Urinary bladder (tissue), 4 donors: ENCODE results near the gene ARHGAP26. TPM values are rescaled to one million over a fixed set of nuclear protein-coding genes. Genes with fewer than 3 reads are reported as not detected.
"Not testable (repeated sequence)": the region's sequence is repeated elsewhere in the genome, so short reads cannot be mapped to it uniquely, and the experiment has no call there.

ENCODE experiments used
- DNase-seq: peaks from one replicate; pipeline ENCODE4 v3.0.0-alpha.2; 2015; ENCODE audit errors: extremely low spot score
- H3K27ac ChIP-seq: one replicate; pipeline ENCODE4 v1.5.1; 2013; ENCODE audit warnings: low read depth, mild to moderate bottlenecking, moderate library complexity
- H3K36me3 ChIP-seq: one replicate; pipeline ENCODE4 v1.6.1; 2013; ENCODE audit warnings: mild to moderate bottlenecking, moderate library complexity; ENCODE audit not compliant: insufficient read depth
- H3K4me1 ChIP-seq: one replicate; pipeline ENCODE4 v1.6.1; 2013; ENCODE audit warnings: mild to moderate bottlenecking, moderate library complexity; ENCODE audit not compliant: insufficient read depth
- H3K4me3 ChIP-seq: one replicate; pipeline ENCODE4 v1.5.1; 2013; ENCODE audit warnings: low read depth, low read length
- WGBS: extraction: QIAGEN DNeasy Blood & Tissue Kit; methylation state at CpG from one replicate; pipeline ENCODE4 v1.1.7; 2013; 5-methylcytosine and 5-hydroxymethylcytosine counted together
- polyA plus RNA-seq: library from polyadenylated mRNA; stranded (reverse); fragments of 200-250 nt; gene quantifications from one replicate; pipeline ENCODE4 v1.2.3, GENCODE V29; 2013
- total RNA-seq: library from RNA; depleted of rRNA; stranded (reverse); fragments of >200 nt; gene quantifications from one replicate; pipeline ENCODE4 v1.2.3, GENCODE V29; 2014
- donor health status: healthy with polysubstance abuse.
- donor health status: healthy.

The ARHGAP26 gene
- total and polyA plus RNA-seq, 2 donors: 5.7 to 54.2 TPM

DNA sequence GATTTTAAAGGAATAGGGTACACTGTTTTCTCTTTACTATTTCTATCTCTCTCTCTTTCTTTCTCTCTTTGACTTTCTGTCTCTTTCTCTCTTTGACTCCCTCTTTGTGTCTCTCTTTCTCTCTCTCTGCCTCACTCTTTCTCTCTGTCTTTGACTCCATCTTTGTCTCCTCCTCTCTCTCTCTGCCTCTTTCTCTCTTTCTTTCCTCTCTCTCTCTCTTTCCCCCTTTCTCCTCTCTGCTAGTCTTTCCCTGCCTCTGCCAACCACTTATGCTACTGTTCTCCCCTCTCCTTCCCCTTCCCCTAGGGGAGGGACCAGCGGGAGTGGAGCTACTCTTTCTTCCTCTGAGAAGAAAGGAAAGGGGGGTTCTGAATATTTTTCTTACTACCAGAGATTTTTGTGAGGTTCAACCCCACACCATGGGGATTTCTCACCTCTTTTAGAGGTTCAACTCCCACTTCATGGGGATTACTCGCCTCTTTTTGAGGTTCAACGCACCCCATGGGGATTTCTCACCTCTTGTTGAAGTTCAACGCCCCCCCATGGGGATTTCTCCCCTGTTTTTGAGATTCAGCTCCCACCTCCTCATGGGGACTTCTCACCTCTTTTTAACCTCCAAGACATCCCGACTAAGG is 323.4 kb downstream of the ARHGAP26 start:
- 84% methylated on average over 5 of the region's 5 CpGs for WGBS
- Histone ChIP-seq H3K4me3 (no peak overlapping the region), H3K27ac (no peak overlapping the region), H3K36me3 (no peaks in the 10 kb centered on the region), H3K4me1 (no peaks in the 10 kb centered on the region)
- DNase-seq: no peak

DNA sequence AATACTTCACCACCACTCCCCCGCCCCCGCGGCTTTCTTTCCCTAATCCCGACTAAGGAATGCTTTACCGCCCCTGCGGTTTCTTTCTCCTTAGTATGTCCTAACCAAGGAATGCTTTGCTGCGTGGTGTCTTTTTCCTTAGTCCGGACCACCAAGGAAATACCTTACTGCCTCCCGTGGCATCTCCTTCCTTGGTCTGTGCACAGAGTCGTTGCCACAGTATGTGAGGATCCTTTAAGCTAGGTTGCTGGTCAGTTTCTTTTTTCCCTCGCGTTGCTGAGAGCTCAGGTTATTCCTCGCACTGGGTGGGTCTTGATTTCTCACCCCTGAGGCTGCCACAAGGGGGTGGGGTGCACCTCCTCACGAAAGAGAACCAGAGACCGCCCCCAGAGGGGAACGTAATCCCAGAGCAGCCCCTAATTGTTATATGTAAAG is 323.9 kb downstream of the ARHGAP26 start:
- 68% methylated on average over 16 of the region's 16 CpGs for whole genome bisulfite sequencing
- Histone ChIP-seq H3K4me3 (no peak overlapping the region), H3K36me3 (no peaks in the 10 kb centered on the region), H3K27ac (no peak overlapping the region), H3K4me1 (no peaks in the 10 kb centered on the region)
- no peak for DNase-seq

DNA sequence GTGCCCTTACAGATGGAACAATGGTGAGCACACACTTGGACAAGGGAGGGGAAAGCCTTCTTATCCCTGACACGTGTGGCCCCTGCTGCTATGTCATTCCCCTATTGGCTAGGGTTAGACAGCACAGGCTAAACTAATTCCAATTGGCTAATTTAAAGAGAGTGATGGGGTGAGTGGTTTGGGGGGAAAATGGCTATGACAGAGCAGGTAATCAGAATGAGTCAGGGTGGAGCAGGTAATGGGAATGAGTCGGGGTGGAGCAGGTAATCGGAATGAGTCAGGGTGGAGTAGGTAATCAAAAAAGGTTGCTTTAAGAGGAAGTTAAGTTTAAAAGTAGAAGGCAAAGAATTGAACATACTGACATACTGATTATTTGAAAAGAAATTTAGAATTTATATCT is 324.4 kb downstream of the ARHGAP26 start:
- 69% methylated on average over 3 of the region's 3 CpGs for WGBS
- not testable (repeated sequence) for H3K27ac ChIP-seq, H3K4me3 ChIP-seq, H3K36me3 ChIP-seq, DNase-seq, H3K4me1 ChIP-seq

DNA sequence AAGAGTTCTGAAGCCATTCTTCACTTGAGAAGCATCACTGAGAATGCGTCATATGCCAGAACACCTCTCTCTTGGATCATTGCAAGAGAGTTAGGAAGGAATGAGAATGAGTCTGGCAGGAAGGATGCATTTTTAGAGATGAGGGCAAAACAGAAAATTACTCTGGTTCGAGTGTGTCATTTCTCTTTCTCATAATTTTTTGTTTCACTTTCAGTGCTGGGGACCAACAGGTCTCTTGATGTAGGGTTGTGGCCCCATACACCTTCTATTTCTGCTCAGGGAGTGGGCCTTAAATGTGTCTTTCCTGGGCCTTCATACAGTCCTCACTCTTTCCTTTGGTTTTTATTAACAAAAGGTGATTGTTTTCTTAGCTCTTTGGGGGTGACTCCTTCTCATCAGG is 330.9 kb downstream of the ARHGAP26 start:
- Histone ChIP-seq H3K4me3 (no peak overlapping the region), H3K27ac (no peak overlapping the region), H3K4me1 (no peaks in the 10 kb centered on the region), H3K36me3 (no peaks in the 10 kb centered on the region)
- 83% methylated on average over 2 of the region's 2 CpGs for WGBS
- no peak for DNase-seq

DNA sequence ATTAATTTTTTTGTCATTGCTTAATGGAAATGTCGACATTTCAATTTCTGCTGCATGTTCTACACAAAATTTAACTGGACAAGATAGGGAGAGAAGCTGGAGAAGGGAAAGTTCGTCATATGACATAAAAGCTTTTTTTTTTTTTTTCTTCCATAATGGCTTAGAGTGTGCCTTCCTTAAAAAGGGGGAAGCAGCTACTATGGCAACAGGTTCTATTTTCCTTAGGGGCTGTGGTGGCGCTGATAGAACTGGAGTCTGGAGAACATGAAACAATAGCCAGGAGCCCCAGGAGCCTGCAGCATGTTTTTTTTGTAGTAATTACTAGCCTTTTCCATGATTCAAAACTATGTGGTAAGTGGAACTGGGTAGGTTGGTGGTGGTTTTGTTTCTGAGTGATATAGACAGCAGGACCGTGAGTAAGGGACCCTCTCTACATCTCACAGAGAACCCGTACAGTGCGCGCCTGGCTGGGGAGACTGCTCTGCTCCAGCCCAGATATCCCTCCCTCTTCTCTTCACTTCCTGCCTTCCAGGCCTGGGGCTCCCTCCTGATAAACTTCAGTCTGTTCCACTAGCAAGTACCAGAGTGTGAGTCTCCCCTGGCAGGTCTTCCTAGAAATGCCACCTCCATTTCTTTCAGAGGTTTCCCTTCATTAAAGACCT is 331.7 kb downstream of the ARHGAP26 start:
- Histone ChIP-seq H3K4me3 (no peak overlapping the region), H3K27ac (no peak overlapping the region), H3K4me1 (no peaks in the 10 kb centered on the region), H3K36me3 (no peaks in the 10 kb centered on the region)
- no peak for DNase-seq
- WGBS: 92% methylated on average over 7 of the region's 7 CpGs

DNA sequence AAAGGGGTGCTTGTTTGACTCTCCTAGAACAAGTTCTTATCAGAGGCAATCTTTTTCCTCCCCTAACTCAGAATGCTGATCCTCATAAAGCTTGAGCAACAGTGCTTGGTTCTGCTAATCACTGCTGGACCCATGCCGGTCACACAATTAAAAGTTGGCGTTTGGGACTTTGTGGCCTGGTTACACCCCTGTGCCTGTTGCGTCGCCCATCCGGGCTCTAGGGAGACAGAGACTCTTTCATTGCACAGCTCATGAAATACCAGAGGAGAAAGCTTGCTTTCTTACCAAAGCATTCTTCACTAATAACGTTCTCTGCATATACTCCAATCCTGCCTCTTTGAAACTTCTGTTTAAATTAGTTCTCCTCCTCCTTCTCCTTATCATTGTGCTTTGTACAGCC is 332.2 kb downstream of the ARHGAP26 start:
- no peak overlapping the region for H3K4me3 ChIP-seq
- H3K36me3 ChIP-seq: no peaks in the 10 kb centered on the region
- no peak for DNase-seq
- 81% methylated on average over 6 of the region's 6 CpGs for WGBS
- no peaks in the 10 kb centered on the region for H3K4me1 ChIP-seq
- no peak overlapping the region for H3K27ac ChIP-seq

DNA sequence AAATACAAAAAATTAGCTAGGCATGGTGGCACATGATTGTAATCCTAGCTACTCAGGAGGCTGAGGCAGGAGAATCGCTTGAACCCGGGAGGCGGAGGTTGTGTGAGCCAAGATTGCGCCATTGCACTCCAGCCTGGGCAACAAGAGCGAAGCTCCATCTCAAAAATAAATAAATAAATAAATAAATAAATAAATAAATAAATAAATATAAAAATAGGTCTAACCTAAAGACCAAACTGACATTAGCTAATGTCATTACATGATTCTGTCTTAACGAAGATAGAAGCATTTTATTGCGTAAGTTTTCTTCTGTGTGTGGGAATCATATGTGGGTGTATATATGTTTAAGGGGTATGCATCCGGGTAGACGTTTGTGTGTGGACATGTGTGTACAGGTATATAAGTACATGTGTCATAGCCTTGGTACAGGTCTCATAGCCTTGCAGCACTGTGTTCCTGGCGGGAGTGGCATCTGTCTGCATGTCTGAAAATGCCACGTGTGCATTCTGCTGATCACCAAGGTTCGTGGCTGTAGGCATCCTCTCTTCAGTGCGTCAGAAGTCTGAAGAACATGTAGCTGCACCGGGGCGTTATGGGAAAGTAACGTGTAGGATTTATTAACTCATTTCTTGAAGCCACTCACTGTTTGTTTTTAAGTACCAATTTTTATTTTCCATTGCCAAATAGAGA is 335.2 kb downstream of the ARHGAP26 start:
- Histone ChIP-seq H3K36me3 (no peaks in the 10 kb centered on the region), H3K4me3 (no peak overlapping the region), H3K4me1 (peaks cover 2% of the 10 kb centered on the region), H3K27ac (no peak overlapping the region)
- DNase-seq: no peak
- WGBS: 89% methylated on average over 16 of the region's 16 CpGs

DNA sequence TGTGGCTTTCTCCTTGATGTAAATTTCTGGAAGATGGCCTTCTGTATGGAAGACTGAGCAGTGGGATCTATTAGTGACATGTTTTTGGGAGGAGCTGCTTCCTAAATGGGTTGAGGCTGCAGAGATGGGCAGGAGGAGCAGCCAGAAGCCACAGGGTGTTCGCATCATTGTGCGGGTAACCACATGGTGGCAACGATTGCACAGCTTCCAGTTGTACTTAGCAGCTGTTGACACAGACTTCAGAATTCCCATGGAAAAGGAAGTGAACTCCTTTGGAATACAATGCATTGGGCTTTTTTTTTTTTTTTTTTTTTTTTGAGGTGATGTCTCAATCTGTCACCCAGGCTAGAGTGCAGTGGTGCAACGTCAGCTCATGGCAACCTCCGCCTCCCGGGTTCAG is 336.0 kb downstream of the ARHGAP26 start:
- Histone ChIP-seq H3K4me3 (no peak overlapping the region), H3K4me1 (peaks cover 2% of the 10 kb centered on the region), H3K27ac (no peak overlapping the region), H3K36me3 (no peaks in the 10 kb centered on the region)
- no peak for DNase-seq
- 83% methylated on average over 6 of the region's 6 CpGs for whole genome bisulfite sequencing

DNA sequence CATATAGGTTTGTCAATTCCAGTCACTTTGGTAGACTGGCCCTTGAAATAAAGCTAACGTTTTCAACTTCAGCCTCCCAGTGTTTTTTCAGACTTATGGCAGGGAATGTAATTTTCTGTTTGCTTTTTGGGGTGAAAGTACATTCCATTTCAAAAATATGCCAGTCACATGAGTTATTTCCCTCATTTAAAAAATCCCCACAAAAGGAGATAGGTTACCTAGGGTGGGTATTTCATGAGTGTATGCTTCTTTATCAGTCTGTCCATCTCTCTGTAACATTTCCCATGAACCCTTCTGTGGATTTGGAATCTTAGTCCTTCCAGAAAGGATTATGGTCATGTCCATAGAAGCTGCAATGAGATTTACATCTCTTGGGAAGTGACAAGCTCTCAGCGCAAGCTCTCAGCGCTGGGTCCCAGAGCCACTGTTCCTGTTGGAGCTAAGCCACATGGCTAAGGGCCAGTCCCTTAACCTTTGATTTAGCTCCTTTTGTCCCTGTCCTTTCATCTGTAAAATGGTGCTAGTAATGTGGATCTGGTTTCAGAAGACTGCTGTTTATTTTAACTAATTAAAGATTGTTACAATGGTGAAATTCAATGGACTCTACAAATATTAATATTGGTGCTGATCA is 338.4 kb downstream of the ARHGAP26 start:
- Histone ChIP-seq H3K4me1 (peaks cover 2% of the 10 kb centered on the region), H3K4me3 (no peak overlapping the region), H3K27ac (no peak overlapping the region), H3K36me3 (no peaks in the 10 kb centered on the region)
- 69% methylated on average over 3 of the region's 3 CpGs for WGBS
- DNase-seq: no peak

DNA sequence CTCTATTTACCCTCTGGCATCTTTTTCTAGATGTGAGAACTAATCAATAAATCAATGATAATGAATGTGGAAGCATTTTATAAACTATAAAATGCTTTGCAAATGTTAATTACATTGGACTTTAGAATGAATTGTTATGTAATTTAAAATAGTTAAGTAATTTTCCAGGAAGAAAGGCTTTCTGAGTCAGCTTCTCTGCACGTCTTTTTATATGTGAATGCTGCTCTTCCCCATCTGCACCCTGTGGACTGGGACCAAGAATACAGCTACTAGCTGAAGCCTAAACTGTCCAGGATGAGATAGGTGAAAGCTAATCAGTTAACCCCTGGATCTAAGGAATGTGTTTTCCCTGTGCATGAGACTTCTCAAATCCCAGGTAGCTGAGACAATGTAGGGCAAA is 340.4 kb downstream of the ARHGAP26 start:
- Histone ChIP-seq H3K27ac (no peak overlapping the region), H3K36me3 (no peaks in the 10 kb centered on the region), H3K4me1 (peaks cover 2% of the 10 kb centered on the region), H3K4me3 (no peak overlapping the region)
- DNase-seq: no peak
- 47% methylated on average over 1 of the region's 1 CpG for WGBS

DNA sequence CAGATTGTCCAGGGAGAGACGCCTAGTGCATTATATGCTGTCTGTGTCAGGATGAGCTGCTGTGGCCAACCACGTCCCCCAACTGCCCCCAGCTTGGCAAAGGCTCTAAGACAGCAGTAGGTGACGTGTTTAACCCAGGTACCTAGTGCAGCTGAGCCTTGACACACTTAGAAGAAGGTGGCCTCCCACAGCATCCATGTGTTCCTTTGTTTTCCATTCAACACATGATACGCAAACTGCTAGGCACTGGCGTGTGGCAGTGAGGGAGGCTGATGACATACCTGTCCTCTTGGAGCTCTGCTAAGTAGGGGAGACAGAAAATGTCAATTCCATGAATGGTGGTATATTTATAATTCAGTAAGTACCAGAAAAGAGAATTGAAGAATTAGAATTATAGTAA is 341.6 kb downstream of the ARHGAP26 start:
- H3K36me3 ChIP-seq: no peaks in the 10 kb centered on the region
- H3K27ac ChIP-seq: no peak overlapping the region
- no peak for DNase-seq
- 97% methylated on average over 5 of the region's 5 CpGs for WGBS
- peaks cover 2% of the 10 kb centered on the region for H3K4me1 ChIP-seq
- no peak overlapping the region for H3K4me3 ChIP-seq

DNA sequence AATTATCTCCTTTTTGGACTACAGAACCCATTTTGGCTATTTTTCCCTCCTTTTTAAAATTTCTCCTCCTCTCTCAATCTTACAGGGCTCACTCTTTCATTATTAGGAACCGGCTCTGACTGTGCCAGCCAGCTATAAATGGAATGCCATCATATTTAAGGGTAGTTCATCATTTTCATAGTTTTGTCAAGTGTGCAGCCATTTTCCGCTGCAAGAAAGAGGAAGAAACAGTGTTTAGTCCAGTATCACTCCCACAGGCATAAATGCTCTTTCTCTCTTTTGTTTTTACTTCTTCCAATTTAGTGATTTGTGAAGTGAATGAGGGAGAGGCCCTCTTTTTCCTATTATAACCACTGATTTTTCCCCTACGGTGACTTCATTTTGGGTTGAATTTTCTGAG is 343.3 kb downstream of the ARHGAP26 start:
- no peak for DNase-seq
- Histone ChIP-seq H3K4me3 (no peak overlapping the region), H3K36me3 (no peaks in the 10 kb centered on the region), H3K27ac (no peak overlapping the region), H3K4me1 (peaks cover 2% of the 10 kb centered on the region)
- 88% methylated on average over 3 of the region's 3 CpGs for WGBS

DNA sequence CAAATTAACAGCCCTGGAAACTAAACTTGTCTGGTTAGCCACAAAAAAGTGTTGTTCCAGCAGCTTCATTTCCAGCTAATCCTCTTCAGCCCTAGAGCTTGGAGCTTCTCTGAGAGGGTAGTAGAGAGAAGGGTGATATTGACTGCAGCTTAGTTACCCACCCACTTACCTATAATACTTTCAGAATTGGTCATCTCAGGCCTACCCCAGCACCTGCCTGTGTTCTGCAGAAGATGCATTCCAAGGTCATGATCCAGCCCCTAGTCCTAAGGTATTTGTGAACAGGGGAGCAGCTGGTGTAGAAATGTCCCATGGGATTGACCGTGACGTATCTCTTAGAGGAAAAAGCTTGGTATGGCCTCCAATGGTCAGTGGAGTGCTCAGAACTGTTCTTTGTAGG is 344.3 kb downstream of the ARHGAP26 start:
- no peaks in the 10 kb centered on the region for H3K4me1 ChIP-seq
- DNase-seq: no peak
- WGBS: 77% methylated on average over 2 of the region's 2 CpGs
- no peak overlapping the region for H3K27ac ChIP-seq
- no peaks in the 10 kb centered on the region for H3K36me3 ChIP-seq
- no peak overlapping the region for H3K4me3 ChIP-seq

DNA sequence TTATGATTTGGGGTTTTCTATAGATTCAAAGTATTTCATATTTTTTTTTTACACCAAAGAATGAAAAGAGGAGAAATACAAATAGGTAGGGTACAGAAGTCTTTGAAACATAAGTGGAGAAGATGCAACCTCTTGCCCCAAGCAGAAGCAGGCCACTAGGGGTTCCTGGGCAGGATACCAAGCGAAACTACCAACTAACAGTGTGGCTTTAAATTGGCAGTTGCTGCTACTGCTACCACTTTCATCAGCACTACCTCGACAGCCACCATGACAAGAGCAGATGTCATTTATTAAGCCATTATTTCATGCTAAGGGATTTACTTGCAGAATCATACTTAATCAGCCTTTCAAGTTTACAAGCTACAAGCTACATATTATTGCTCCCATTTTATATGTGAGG is 345.2 kb downstream of the ARHGAP26 start:
- H3K27ac ChIP-seq: no peak overlapping the region
- no peaks in the 10 kb centered on the region for H3K36me3 ChIP-seq
- H3K4me3 ChIP-seq: no peak overlapping the region
- H3K4me1 ChIP-seq: no peaks in the 10 kb centered on the region
- no peak for DNase-seq
- 88% methylated on average over 2 of the region's 2 CpGs for WGBS
